Vagina (tissue), 2 donors: ENCODE results near the gene LPIN2.

Experiments used
- POLR2A ChIP-seq, 2 donors: fragments of 450-650 bp; IDR thresholded peaks; one replicate each; pipeline ENCODE4 v1.6.1; 2017; ENCODE audit warnings: antibody characterized with exemption in 2 of 2, mild to moderate bottlenecking in 2 of 2, moderate library complexity in 2 of 2
- TF ChIP-seq, protein P1 (sequence below), 3 experiments: fragments of 450-650 bp in 2 of 3; fragments of 200-600 bp in 1 of 3; sonication (generic) in 1 of 3; IDR thresholded peaks; one replicate each; pipeline ENCODE4 v1.5.1; 2017 to 2019; ENCODE audit warnings: antibody characterized with exemption in 3 of 3, mild to moderate bottlenecking in 2 of 3, moderate library complexity in 2 of 3

DNA sequence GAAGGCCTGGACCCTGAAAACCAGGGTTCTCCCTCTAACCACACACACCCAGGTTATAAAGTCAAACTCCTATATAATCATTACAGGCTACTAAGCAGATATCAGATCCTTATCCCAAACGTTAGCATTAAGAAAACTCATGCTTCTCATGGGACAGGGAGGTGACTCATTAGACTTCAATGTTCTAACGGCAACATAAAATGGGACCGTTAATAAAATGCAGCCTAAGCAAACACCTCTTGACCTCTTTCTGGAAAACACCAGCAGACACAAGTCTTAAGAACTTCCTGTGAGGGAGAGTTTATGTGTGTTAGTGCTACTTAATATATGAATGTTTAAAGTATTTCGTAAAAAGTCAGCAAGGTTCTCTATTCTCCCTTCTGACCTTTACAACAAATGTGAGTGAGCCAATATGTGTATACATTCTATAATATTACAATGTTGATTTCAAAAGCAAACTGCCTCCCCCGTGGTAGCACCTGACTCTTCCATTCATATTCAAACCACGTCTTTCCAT is 31.7 kb downstream of the LPIN2 start:
- no peak for TF ChIP-seq POLR2A (IDR thresholded peaks at IDR 0.05)
- TF ChIP-seq, protein P1, sequence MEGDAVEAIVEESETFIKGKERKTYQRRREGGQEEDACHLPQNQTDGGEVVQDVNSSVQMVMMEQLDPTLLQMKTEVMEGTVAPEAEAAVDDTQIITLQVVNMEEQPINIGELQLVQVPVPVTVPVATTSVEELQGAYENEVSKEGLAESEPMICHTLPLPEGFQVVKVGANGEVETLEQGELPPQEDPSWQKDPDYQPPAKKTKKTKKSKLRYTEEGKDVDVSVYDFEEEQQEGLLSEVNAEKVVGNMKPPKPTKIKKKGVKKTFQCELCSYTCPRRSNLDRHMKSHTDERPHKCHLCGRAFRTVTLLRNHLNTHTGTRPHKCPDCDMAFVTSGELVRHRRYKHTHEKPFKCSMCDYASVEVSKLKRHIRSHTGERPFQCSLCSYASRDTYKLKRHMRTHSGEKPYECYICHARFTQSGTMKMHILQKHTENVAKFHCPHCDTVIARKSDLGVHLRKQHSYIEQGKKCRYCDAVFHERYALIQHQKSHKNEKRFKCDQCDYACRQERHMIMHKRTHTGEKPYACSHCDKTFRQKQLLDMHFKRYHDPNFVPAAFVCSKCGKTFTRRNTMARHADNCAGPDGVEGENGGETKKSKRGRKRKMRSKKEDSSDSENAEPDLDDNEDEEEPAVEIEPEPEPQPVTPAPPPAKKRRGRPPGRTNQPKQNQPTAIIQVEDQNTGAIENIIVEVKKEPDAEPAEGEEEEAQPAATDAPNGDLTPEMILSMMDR (IDR thresholded peaks at IDR 0.05), result no peak
